ENCODE measurements around the gene E2F2.

Gene E2F2

DNA sequence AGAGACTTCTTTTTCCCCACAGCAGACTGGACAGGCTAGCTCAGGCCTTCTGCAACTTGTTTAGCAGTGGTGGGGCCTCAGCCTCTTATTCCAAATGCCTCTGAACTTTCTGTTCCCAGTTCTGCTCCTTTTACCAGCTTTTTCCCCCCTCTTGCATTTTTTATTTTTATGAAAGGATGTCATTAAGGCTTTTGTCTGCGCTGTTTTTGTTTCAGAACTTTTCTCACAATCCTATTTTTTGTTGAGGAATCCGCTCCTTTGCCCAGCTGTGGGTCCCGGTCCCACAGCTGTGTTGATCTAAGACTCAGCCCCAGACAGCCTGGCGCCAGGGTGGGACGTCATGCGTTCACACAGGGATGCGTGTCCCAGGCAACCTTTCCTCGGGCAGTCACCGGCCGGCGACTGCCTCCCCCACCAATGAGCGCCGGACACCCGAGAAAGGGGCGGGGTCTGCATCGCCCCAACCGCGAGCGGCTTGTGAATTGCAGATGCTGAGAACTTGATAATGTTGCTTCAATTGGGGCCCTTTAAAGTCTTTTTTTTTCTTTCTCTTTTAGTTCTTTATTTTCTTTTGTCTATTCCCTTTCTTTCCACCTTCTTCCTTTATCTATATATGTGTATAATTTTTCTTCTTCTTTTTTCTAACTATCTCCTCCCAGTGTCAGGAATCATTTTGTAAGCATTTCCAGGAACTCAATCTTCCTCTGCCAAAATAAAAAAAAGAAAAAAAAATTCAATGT is 31.3 kb upstream of the E2F2 start:
- DNase-seq (ENCODE audit: low read depth) = peak; percentile 95

DNA sequence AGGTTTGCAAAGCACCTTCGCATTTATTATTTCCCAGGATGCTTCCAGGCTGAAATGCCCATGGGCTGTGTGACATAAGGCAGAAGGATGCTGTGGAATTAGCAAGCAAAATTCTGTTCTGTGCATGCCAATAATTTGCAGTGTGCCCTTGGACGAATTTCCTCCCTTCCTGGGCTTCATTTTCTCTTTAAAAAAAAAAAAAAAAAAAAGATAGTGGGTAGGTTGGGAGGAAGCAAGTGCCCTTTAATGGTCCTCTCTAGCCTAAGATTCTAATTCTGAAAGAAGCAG is 30.7 kb upstream of the E2F2 start:
- no peak for DNase-seq (ENCODE audit: low read depth)

DNA sequence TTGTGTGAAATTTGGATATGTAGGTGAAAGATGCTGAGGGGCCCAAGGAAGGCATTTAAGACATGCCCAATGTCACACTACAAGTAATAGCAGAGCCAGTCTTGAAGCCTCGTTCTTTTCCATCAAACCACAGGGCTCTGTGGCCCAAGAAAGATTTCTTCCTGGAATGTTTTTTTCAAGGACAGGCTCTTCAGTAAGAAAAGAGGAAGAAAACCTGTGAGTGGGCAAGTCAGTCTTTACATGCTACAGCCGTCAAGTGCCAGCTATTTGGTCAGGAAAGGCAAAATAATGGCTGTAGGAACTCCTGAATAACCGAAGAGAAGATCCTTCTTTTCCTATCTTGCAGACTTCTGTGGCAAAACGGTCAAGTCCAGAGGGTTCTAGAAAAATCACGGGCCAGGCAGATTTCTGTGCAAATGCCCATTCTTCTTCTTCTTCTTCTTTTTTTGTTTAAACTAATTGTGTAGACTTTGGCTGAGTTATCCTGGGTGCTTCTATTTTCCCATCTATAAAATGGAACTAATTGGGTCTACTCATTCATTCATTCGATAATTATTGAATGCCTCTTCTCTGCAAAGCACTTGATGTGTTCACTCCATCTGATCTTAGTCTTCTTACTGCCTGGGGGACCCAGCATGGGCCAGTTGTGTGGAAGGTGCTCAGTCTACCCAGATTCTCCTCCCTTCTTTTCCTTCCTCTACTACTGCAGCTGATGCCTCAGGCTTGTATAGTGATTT is 30.2 kb upstream of the E2F2 start:
- no peak for DNase-seq (ENCODE audit: low read depth)

DNA sequence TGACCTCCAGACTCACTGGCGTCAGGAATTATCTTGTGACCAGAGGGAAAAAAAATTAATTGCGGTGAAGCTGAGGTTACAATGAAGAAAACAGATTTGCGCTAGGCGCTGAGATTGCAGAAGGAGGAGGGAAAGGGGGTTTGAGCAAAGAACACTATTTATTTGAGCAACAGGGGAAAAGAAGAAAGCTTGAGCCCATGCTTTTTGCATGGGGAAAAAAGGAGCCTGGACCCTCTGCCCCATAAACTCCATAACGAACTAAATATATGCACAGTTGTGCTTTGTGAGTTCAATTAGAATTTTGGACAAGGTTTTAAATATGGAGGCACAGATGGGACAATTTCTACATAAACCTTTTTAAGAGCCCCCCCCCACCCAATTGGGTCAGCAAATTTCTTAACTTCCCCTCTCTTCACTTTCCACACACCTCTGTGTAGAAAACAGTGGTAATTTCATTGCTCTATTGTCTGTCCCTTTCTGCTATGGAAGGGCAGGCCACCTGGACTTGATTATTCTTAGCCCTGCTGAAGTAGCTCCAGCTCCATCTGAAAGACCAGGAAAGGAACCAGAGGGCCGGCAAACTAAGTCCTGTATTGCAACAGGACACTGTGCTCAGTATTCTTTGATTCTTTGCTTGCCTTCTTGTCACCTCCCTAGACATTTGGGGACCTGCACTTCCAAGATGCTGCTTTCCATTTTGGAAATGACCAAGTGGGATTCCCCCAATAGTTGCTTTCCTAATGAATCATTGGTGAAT is 29.1 kb upstream of the E2F2 start:
- no peak for DNase-seq (ENCODE audit: low read depth)

DNA sequence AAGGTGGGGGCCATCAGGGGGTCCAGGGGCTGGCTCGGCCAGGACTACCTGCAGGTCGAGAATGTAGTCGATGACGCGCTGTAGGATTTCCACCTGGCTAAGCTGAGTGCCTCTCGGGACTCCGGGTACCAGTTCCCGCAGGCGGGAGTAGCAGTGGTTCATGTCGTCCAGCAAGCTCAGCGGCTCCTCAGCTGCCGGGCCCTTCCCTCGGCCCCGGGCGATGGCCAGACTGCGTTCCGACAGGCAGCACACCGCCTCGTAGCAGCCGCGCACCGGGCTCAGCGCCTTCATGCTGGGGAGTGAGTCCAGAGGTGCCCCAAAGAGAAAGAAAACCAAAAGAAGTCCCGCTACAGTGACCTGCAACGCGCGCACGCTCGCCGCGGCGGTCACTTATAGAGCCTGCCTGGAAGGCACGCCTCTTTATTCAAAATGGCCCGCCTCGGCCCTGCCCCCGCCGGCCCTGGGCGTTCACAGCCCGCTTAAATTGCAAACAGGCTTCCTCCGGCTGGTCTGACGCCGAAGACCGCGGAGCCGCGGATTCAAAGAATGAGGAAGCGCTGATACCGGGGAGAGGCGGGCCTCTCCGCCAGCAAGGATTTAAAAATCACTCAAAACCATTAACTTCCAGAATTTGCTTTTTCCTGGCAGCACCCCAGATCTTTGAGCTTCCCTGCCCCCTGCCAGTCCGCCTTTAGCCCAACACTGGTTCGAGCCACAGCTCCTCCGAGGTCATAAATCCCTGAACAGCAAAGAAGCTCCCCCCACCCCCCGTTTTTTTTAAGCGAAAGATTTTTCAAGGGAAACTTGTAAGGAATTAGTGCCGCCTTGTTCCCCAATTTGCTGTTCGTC is 28.3 kb upstream of the E2F2 start, which contains the start of gene ID3:
Gene ID3 (minus strand): TSS at position 366 of the 849 bp plus-strand sequence. CDS start 75 bp downstream, at position 291.
- DNase-seq (ENCODE audit: low read depth) = peak; percentile 93

DNA sequence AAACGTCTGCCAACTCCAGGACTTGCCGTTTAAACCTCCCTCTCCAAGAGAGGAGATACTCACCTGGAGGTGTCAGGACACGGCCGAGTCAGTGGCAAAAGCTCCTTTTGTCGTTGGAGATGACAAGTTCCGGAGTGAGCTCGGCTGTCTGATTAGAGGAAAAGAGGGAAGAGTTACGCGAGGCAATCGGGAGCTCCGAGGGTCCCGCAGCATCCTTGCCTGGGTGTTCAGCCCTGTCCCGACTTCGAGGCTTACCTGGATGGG is 27.8 kb upstream of the E2F2 start:
- no peak for DNase-seq (ENCODE audit: low read depth)

DNA sequence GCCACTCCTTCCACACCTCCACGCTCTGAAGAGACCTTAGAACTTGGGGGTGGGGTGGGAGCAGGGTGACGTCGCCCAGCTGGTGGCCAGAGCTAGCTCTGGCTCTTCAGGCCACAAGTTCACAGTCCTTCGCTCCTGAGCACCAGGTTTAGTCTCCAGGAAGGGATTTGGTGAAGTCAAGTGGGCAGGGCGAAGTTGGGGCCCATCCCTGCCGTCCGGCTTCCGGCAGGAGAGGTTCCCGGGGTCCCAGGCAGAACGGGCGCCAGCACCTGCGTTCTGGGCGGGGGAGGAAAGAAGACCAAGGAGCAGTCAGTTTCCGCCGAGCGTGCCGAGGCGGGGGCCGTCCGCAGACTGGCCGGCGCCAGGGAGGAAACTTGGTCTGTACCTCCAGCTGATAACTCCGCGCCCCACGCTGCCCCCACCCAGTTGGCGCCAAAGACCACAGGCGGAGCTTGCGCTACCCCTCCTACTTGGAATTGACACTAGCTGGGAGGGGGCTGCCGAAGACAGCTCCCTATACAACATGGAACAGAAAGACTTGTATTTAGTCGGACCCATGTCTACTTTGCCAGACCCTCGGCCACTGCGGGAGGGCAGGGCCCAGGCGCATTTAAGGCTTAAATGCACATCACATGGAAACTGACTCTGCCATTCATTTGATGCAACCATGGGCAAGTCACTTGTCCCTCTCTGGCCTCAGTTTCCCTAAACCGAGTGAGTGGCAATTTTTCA is 27.3 kb upstream of the E2F2 start:
- DNase-seq (ENCODE audit: low read depth) = no peak

DNA sequence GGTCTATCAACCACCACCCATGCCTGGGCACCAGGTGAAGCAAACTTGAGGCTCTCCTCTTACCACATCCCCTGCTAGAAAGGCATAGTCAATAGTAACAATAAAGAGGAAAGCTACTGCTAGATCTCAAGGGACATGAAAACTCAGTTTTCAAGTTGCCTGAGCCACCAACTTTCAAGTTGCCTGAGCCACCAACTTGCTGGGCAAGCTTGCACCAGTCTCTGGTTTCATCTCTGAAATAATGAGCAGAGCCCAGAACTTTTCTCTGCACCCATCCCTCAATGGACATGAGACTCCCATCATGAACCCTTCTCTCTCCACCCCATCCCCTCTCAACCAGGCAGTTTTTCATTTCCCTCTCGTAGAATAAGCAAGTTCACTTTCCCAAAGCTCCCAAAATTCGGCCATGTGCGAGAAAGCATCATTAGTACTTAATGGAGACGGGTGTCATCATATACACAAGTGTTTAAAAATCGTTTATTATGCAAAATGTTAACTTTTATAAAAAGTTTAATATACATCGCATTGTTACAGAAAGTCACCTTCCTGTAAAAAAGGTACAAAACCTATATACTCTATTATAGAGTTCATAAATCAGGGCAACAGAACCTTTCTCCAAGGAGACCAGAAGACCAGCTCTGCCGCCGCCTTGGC is 26.6 kb upstream of the E2F2 start:
- no peak for DNase-seq (ENCODE audit: low read depth)

DNA sequence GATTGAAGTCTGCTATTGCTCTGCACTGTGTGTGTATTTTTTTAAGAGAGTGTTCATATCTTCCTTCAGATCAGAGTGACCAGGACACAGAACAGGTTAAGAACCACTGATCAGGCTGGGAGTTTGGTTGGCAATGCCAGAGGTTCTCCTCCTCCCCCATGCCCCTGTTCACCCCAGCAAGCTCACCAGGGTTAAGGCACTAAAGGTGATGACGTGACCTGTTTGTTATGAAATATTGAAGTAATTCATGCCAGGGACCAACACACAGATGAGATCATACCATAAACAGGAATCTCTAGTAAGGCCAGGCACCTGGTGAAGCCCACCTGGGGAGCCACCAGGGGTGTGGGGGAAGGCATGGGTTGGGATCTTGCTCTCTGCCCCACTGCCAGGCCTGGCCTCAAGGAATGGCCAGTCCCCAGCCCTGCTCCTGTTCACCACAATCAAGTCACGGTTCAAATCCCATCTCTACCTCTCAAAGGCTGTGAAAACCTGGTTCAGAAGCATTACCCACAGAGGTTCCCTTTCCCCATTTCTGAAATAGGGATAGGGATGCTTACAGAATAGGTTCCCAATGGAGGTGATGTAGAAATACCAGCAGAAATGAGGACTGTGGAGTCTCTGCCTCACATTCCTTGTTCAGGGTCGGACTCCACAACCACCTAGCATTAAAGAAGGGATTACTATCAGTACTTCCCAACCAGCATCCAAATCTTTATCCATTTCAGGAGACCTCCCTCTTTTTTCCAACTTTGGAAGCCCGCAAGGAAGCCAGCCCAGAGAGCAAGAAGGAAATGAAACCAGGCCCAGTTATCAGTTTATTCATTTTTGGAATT is 25.8 kb upstream of the E2F2 start:
- DNase-seq (ENCODE audit: low read depth) = peak; percentile 60

DNA sequence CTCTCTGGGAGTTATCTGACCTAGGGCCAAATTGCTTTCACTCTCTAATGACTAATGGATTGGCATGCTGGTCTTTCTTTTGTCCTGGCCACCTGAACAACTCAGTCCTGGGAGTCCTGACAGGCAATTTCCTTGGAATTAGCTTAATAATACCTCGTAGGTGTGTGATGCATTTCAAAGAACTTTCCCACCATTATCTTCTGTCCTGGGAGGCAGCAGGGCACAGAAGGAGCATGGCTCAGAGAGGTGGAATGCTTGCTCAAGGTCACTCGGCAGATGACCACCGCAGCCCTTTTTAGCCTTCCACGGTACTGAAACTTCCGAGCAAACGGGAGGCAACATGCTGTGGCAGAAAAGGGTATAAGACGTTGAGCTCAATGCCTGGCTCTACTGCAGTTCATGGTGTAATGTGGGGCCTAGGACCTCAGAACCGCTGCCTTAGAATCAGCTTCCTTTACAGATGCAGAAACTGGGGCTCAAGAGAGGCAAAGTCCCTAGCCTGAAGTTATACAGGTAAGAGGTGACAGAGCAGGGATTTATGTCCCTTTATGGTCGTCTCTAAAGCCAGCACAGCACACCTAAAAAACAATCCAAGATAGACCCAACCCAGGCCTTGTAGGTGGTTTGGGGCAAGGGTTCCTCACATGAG is 25.1 kb upstream of the E2F2 start:
- DNase-seq (ENCODE audit: low read depth) = peak; percentile 69

DNA sequence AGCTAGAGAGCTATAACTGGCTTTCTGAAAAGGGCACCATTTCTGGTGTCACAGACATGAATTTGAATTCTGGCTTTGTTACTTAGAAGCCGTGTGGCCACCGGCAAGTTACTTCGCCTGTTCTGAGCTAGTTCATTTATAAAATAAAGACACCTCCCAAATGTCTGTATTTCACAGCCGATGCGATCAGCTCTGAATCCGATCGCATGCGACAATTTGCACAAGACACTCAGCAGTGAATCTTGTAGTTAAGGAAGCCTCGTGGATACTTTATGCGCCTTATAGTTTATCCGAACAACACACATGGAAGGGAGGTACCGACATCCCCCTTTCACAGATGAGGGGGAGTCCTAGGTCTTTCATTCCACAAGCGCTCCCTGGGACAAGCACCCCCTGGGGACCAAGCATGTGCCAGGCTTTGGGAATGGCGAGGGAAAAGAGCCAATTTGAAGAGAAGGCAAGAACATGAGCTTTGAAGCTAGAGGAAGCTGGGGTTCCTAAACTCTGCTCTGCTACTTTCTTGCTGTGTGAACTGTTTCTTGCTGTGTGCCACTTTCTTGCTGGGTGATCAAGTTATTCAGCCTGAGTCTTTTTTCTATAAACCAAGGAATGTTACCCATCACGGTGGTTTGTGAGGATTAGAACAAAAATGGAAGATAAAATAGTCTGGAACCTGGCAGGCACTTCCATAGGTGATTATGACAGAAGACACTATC is 24.4 kb upstream of the E2F2 start:
- no peak for DNase-seq (ENCODE audit: low read depth)

DNA sequence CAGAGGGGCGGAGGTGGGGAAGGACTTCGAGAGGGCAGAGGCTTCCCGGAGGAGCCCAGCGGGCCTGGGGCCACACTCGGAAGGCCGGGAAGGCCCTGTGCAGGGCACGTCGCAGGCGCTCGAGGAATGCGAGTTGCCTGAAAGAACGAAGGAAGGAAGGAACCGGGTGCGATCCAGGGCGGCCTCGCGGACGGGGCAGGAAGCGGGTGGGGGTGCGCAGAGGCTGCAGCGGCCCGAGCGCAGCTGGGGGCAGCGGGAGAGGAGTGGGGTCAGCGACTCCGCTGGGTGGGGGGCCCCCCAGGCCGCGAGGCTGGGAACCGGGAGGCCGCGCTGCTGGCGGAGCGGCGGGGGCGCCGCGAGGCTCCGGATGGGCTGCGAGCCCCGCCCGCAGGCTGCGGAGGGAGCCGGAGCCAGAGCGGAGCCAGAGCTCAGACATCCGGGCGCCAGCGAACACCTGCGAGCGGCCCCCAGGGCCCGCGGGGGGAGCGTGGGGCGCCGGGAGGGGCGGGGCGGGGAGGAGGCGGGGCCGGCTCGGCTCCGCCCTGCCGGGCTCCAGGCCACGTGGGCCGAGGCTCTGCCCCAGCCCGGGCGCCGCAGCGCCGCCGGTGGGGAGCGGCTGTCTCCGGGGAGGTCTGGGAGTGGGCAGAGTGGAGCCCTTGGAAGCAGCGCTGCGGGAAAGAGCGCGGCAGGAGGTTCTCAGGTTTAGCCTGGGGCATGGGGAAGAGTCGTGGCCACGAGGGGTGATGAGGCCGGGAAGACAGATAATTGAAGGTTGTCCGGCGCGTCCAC is 23.6 kb upstream of the E2F2 start:
- DNase-seq (ENCODE audit: low read depth) = no peak

DNA sequence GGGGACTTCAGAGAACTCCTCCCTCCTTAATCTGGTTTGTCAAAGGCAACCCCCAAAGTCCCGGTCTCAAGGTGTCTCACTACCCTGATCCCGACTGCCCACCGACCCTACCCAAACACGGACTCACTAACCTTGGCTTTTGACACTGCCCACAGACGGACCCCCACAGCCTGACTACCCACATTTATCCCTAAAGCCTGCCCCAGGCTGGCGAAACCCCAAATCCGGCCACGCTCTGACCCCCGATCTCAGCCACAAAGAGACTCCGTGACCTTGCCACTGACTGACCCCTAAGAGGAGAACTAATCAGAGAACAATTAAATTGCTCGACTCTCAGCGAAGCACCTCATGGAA is 23.1 kb upstream of the E2F2 start:
- no peak for DNase-seq (ENCODE audit: low read depth)

DNA sequence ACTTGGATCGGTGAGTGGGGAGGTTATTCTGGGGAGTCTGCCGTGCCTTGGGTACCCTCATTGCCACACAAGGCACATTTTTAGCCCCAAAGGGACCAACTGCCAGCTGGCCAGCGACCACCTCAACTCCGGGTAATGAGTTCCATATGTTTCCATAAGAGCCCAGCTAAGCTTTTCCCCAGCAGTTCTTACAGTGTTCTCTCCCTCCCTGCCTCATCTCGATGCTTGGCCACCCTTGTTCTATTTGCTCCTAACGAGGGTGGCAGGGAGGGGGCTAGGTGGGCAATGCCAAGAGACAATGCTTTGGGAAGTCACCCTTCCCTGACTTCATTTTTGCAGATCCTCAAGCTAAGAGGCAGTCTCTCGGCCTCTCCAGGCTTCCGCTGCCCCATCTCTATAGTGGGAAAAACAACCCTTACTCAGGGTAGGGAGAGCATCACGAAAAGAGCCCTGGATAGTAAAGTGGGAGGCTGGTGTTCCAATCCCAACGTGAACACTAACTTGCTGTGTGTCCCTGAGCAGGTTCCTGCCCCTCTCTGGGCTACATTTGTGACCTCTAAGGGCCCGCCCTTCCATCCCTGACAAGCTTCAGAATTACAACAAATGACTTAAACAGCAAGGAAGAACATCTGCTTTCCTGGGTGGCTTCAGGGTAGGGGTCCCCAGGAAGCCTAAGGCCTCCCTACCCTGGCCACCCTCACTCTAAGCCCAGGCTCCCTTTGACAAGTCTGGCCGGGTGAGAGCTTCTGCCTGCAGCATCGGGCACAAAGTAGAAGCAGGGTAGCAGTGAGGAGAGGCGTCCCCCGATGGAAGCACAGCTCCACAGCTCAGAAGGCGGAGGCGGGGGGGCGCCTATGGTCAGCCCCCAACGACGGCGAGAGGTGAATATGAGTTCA is 22.4 kb upstream of the E2F2 start:
- no peak for DNase-seq (ENCODE audit: low read depth)

DNA sequence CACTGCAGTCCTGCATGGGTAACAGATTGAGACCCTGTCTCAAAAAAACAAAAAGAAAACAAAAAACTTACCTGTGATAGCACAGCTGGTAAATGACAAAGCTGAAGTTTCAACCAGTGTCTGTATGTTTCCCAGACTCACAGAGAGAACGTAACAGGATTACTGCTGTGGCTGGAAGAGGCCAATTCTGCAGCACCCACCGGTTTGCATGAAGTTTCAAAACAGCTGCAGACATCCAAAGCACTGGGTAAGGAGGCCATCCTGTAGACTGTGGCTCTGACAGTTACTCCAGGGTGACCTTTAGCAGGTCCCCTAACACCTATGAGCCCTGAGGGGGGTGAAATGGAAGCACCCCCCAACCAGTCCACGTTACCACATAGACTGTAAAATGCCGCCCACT is 20.8 kb upstream of the E2F2 start:
- DNase-seq (ENCODE audit: low read depth) = no peak

DNA sequence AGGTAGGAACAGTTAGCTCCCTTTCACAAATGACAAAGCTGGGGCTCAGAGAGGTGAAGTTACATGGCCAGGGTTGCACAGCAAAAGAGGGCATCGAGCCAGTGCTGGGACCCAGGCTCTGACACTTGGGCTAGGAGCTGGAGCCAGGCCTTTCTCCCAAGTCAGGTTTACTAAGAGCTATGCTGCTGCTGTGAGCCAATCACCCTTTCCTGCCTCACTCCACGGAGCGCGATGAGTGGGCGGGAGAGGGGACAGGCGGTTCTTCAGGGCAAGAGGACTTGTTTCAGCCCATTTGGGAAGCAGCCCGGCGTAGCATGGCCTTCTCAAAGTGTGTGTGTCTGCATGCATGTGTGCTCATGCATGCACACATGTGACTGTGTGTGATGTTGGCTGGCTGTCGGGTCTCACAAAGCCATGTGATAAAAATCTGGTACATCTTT is 17.7 kb upstream of the E2F2 start:
- no peak for DNase-seq (ENCODE audit: low read depth)

DNA sequence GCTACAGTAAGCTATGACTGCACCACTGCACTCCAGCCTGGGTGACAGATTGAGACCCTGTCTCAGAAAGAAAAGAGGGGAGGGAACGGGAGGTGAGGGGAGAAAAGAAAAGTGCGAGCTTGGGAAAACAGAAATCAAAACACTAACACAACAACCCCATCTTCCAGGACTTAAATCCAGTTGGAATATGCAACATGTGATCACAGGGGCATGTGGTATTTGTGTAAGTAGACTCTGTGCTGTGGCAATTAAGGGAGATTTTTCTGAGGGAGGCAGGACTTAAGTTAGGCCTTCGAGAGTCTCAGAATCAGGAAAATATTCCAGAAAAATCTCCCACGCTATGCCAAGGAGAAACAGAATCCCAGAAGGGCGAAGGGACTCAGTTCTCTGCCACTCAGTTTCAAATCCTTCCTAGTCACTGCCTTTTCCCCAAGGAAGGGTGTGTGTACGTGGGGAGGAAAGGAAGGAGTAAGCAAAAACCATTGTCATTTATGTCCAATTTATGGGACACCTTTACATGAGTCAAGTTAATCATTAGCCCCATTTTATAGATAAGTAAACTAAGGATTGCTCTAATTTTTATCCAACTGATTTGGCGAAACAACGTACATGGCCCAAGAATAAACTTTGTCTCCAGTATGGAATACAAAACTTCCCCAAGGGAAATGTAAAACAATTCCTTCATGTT is 16.0 kb upstream of the E2F2 start:
- DNase-seq (ENCODE audit: low read depth) = no peak
